SH-SY5Y (cell line): ENCODE data around the gene PFKL.

Experiments used
- GATA2 ChIP-seq: IDR thresholded peaks from 2 replicates; pipeline ENCODE4 v1.6.1; 2011; ENCODE audit warnings: mild to moderate bottlenecking, low read depth, low read length
- GATA3 ChIP-seq: IDR thresholded peaks from 2 replicates; pipeline ENCODE4 v1.6.1; 2011; ENCODE audit warnings: low read depth, mild to moderate bottlenecking, low read length, moderate library complexity

DNA sequence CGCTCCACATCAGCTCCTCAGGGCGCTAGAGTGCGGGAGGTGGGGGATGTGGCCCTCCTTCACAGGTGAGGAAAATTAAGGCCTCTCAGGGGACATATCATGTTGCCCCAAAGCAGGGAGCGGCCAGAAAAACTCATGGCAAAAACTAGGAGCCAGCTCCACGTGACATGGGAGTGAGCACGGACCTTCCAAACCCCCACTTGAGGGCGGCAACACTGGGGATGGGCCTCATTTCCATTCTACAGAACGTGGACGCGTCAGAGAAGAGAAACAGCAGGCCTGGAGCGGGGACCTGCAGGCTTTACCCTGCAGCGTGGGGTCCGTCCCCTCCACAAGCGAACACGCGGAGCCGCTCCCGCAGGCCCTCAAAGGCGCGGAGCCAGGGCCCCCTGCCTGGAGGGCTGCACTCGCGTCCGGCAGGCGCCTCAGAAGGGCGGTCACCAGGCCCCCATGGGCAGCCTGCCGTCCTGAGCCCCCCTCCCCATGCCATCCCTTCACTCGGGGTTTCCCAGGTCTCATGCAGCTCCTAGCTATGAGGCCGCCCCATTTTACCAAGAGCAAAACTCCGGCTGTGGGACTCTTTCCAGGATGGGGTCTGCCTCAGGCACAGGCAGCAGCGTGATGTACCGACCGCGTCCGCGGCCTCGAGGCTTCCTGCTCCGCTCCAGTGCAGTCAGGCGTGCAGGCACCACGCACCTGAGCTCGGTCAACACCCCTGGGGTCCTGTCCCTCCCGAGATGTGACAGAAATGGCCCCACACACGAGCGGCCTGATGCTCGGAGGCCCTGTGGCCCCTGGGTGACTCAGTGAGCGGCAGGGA is 33.9 kb downstream of the PFKL start:
- TF ChIP-seq GATA2: no peak
- no peak for TF ChIP-seq GATA3
